Endothelial cell of umbilical vein (primary cell): ENCODE results near the gene ALKBH8.

Source experiments
- CTCF ChIP-seq, 2 donors: IDR thresholded peaks; 1 replicate in 1 of 2; 2 replicates in 1 of 2; pipeline ENCODE4 v1.5.1; 2011; ENCODE audit warnings: low read length in 2 of 2, mild to moderate bottlenecking in 2 of 2, moderate library complexity in 2 of 2, control low read depth in 1 of 2, inconsistent platforms in 1 of 2, low read depth in 1 of 2; ENCODE audit not compliant: insufficient read depth in 1 of 2; ENCODE audit errors: extremely low read depth in 1 of 2
- EZH2 ChIP-seq: IDR thresholded peaks from 2 replicates; pipeline ENCODE4 v1.6.1; 2012; ENCODE audit warnings: borderline replicate concordance, low read depth, mild to moderate bottlenecking, moderate library complexity, low read length, inconsistent platforms; ENCODE audit not compliant: severe bottlenecking
- GATA2 ChIP-seq: IDR thresholded peaks from 2 replicates; pipeline ENCODE4 v1.7.0; 2011; ENCODE audit warnings: low read depth, mild to moderate bottlenecking, moderate library complexity, mixed read lengths, low read length; ENCODE audit not compliant: insufficient read length, insufficient read depth
- MAX ChIP-seq: IDR thresholded peaks from 2 replicates; pipeline ENCODE4 v1.6.1; 2011; ENCODE audit not compliant: insufficient read depth, insufficient read length
- MYC ChIP-seq: IDR thresholded peaks from one replicate; pipeline ENCODE4 v1.6.1; 2011; ENCODE audit warnings: mild to moderate bottlenecking, low read depth, low read length
- POLR2A ChIP-seq: IDR thresholded peaks from 2 replicates; pipeline ENCODE4 v1.6.1; 2012; ENCODE audit warnings: low read depth, mild to moderate bottlenecking, control low read depth, low read length
- POLR2AphosphoS5 ChIP-seq: IDR thresholded peaks from 2 replicates; pipeline ENCODE4 v1.6.1; 2012; ENCODE audit warnings: low read depth, mild to moderate bottlenecking, control low read depth, low read length, moderate library complexity; ENCODE audit not compliant: insufficient read depth

DNA sequence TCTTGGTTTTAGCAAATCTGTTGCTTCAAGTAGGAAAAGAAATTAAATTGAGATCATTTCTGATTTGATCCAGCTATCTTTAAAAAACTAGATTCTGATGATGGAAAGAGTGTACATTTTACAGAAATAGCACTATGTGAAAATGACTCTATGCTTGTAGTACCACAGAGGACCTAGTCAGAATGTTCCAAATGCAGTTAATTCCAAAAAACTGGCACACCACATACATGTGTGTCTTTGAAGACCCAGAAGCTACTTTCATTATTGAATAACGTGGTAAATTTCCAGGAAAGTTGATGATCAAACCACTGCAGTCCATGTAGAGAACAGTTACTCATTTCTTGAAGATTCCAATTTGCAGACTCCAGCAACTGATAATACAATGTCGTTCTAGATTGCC is 29.2 kb upstream of the ALKBH8 start:
- TF ChIP-seq MAX (no peak), CTCF (IDR thresholded peaks at IDR 0.05; ENCODE audit: extremely low read depth in 1 of 2, insufficient read depth in 1 of 2, low read depth in 1 of 2, low read length in 2 of 2) (no peak), EZH2 (no peak), POLR2AphosphoS5 (no peak), MYC (no peak), POLR2A (no peak), GATA2 (no peak)
